HL-60/S4 treated with retinoic acid at 250 ng/mL for 4 days and 3 days (cell line): Measurements from ENCODE around the gene PDE8A.
"Not testable (repeated sequence)": the region's sequence is repeated elsewhere in the genome, so short reads cannot be mapped to it uniquely, and the experiment has no call there.

Experiments used
- in situ Hi-C: fragments of 300-500 bp; cut with MboI; formaldehyde crosslinking; loops from 2 replicates; pipeline ENCODE4 v1.7.0; 2022; ENCODE audit warnings: low sequenced_read_pairs

The PDE8A gene

DNA sequence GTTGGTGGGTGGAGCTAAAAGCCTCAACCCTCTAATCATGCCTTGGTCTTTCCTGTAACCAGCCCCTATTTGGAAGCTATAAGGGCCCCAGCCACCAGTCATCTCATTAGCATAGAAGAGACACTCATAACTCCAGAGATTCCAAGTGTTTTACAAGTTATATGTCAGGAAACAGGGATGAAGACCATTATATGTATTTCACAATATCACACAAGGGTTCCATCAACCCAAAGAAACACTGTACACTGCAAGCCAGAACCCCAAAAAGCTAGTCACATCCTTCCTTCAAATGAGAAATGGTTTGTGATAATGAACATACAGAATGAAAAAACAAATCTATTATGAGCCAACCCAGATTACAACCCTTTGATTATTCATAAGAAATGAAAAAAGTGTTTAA, 175.7 kb downstream of the PDE8A start:
- in situ Hi-C loops, result no loop called here

DNA sequence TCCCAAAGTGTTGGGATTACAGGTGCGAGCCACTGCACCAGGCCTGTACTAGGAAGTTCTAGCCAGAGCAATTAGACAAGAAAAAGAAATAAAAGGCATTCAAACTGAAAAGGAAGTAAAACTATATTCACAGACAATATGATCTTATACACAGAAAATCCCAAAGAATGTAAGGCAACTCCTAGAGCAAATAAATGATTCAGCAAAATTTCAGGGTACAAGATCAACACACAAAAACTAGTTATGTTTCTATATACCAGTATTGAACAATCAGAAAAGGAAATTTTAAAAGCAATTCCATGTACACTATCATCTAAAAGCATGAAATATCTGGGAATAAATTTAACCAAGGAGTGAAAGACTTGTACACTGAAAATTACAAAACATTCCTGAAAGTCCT, 180.6 kb downstream of the PDE8A start:
- in situ Hi-C loops, result no loop called here

DNA sequence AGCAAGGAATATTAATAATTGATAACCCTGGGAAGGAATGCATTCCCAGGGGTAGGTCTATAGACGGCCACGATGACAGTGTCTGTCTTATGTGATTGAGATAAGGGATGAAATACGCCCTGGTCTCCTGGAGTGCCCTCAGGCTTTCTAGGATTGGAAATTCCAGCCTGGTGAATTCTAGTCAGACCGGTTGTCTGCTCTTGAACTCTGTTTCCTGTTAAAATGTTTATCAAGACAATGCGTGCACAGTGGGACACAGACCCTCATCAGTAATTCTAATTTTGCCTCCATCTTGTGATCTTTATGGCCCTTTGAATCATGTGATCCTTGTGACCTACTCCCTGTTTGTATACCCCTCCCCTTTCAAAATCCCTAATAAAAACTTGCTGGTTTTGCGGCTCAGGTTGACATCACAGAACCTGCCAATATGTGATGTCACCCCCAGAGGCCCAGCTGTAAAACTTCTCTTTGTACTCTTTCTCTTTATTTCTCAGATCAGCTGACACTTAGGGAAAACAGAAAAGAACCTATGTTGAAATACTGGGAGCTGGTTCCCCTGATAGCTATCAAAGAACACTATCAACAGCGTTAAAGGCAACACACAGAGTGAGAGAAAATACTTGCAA, 183.3 kb downstream of the PDE8A start:
- in situ Hi-C loops, result no loop called here

DNA sequence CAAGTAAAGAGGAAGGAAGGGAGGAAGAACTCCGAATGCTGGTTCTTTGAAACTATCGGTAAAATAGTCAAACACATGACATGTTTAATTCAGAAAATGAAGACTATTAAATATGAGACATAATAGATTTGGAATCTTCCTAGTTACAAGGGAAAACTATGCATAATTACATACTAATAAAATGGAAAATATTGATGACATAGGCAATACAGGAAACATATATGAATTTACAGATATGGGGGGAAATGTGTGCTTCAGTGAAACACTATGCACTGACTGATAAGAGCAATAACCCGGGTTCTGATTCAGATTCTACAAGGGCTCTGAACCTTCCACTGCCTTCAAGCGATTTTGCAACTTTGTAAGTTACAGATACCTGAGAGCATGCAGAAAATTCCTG, 185.9 kb downstream of the PDE8A start:
- in situ Hi-C loops, result no loop called here

DNA sequence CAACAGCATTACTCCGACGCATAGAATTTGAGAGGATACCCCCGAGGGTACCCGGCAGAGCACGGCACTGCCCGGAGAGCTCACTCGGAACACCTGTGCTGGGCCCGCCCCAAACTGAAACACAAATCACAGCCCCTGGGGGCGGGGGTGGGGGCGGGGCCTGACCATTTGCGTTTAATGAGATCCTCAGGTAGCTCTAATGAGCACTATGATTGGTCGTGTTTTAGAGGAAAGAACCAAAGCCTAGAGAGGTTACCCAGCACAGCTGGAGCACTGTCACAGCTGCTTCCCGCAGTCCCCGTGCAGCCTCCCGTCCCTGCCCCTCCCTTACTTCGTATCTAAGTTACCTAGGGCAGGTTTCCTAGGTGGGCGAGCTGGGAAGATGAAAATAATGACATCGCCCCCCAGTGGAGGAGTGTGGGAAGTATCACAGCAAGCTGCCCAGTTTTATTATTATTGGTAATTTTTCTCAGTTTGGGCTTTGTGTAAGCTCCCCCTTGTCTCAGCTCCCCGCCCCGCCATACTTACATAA, 187.1 kb downstream of the PDE8A start:
- in situ Hi-C loops, result no loop called here

DNA sequence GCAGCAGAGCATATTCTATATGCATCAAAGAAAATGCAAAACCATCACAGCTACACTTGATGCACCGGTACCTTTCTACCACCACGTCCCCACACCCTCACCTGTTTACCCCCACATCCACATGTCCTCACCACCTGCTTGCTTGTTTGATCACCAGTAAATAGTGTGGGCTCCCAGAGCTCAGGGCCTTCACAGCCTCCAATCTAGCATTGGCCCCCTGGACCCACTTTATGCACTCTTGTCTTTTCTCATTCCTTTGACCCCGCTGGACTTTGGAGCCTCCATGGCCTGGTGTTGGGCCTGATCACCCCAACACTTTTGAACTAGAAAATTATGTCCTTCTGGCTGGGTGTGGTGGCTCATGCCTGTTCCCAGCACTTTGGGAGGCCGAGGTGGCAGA, 190.1 kb downstream of the PDE8A start:
- in situ Hi-C loops, result no loop called here

DNA sequence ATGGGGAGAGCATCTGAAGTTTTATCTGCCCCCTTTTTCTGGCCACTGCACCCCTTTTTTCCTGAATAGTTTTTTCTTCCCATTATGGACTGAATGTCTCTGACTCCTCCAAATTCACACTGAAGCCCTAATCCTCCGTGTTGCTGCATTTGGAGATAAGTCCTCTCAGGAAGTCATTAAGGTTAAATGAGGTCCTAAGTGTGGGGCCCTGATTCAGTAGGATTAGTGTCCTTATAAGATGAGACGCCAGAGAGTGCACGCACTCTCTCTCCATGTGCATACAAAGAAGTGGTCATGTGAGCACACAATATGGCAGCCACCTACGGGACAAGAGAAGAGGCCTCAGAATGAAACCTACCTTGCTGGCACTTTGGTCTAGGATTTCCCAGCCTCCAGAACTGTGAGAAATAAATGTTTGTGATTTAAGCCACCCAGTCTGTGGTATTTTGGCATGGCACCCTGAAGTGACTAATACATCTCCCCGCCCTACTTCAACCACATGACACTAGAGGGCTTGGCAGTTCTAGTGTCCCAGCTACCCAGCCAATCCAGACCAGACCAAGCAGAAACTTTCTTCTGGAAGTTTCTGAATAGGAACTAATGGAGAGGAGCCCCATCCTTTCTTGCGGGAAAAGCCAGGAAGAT, 191.3 kb downstream of the PDE8A start:
- in situ Hi-C loops, result no loop called here

DNA sequence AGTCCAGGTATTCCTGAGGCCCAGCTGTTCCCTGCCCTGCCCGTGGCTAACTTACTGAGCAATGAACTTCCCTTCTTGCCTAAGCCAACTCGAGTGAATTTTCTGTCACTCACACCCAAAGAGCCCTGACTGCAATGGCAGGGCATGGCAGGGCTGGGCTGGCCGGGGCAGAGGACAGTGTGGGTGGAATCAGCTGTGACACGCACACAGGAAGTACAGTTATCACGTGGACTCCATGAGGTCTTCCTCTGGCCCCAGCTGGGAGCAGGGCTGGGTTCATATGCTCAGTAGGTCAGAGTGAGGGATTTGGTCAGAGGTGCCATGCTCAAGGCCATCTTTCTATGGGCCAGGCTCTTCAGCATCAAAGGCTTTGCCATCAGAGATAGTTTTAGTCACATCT, 192.0 kb downstream of the PDE8A start:
- in situ Hi-C loops, result not testable (repeated sequence)

DNA sequence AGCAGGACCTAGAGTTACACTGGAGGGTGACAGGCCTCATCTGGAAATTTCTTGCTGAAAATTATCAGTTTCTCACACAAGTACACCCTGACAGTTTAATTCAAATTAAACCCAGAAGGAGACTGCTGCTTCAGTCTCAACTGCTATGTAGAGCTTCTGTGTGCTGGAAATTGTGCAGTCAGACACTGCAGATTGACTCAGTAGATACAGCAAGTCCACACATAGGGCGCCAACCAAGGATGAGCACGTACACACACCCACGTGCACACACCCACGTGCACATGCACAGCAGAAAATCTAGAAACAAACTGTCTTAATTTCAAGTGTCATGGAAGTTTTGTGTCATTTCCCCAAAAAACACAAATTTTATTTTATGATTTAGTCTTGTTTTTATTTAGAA, 192.9 kb downstream of the PDE8A start:
- in situ Hi-C loops, result no loop called here

DNA sequence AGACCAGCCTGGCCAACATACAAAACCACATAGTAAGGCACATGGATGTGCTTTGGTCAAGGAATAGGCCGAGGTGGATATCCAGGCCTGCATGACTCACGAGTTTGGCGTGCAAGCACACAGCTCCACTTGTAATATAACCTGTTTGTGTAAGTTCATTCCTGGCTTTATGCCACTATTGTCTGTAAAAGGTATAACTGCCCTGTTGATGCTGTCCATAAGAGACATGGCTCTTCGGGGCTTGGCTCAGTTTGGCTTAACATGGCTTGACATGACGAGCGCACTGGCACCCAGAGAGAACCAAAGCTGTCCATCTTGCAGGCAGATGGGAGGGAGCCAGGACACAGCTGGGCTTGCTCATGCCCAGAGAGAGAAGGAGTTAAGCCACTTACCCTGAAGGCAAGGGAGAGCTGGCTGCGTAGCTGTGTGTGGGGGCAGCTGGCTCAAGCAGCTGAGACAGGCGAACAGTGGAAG, 195.4 kb downstream of the PDE8A start:
- in situ Hi-C loops, result not testable (repeated sequence)

DNA sequence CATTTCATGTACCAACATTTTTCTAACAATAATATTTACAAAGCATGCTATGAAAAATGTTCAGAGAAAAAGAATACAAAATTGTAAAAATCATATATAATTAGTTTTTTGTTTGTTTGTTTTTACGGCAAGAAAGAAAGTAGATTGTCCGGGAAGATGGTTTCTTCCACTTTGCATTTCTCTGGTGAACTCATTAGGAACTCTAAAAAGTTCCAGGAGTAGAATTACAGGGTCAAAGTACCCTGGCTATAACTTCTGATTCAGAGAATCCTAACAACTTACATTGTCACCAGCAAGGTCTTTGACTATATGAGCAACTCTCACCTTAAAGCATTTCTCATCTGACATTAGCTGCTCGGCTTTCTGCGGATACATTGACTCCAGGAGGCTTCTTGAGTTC, 196.7 kb downstream of the PDE8A start:
- in situ Hi-C loops, result no loop called here

DNA sequence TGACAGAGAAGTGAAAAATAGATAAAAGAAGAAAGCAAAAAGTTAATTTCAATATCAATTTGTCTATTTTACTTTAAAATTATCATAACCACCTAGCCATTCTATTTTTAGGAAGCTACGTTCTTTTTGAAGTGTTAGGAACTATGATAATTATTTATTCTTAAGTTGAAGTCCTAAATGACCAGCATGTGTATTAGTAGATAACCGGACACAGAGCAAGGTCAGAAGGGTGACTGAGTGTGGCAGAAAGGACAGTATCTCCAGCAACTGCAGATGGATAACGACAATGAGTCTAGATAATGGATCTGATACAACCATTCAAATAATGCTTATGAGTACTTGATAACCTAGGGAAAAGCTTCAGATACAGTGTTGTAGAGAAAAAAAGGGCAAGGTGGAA, 198.0 kb downstream of the PDE8A start:
- in situ Hi-C loops, result no loop called here

DNA sequence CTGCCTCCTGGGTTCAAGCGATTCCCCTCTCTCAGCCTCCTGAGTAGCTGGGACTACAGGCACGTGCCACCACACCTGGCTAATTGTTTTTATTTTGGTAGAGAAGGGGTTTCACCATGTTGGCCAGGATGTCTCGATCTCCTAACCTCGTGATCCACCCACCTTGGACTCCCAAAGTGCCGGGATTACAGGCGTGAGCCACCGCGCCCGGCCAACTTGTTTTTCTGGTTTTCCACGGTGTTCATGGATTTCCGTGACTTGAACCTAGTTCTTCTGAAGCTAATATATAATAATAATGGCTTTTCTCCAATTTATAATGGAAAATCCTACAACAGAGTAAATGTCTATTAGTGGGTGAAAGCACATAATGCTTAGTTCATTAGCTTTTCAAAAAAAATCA, 203.7 kb downstream of the PDE8A start:
- in situ Hi-C loops, result not testable (repeated sequence)

DNA sequence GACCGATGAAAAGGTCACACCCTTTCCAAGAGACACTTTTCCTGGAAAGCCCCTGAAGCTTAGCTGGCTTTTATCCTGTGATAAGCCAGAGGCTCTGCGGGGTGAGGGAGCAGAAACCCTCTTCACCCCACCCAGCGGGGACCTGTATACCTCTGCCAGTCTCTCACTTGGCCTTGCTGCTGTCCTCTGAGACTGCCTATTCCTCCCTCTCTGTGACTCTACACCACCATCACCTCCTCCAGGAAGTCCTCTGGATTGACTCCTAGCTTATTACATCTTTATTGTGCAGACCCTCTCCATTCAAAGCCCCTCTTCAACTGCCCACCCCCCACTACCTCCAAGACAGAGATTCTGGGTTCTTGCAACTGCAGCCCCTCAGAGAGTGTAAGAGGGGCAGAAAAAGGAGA, 206.5 kb downstream of the PDE8A start:
- in situ Hi-C loops, result not testable (repeated sequence)
